Measurements from ENCODE around the gene SMIM9. TPM values are rescaled to one million over a fixed set of nuclear protein-coding genes. Genes with fewer than 3 reads are reported as not detected.
"Not testable (repeated sequence)": the region's sequence is repeated elsewhere in the genome, so short reads cannot be mapped to it uniquely, and the experiment has no call there.

Gene SMIM9
- not detected in 2 replicates for total RNA-seq

DNA sequence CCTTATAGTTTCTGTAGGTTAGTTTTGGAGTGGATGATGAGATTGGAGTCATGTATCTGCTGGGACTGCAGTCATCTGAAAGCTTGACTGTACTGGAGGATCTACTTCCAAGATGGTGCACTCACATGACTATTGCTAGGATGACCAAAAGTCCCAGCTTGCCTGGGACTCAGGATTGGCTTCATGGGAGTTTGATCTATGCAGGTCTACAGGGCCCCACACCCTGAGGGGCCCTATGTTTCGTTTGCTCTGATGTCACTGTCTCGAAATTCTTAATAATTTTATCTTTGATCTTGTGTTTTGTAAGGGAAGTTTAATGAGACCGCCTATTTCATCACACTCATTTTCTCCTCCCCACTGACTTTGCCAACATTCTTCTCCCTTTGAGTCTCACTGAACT, at the start of gene SMIM9:
Gene SMIM9, minus strand, starts transcription at position 101 of the 400 bp plus-strand sequence. CDS start 3,806 bp downstream, outside the sequence.
- DNase-seq, result no peak

DNA sequence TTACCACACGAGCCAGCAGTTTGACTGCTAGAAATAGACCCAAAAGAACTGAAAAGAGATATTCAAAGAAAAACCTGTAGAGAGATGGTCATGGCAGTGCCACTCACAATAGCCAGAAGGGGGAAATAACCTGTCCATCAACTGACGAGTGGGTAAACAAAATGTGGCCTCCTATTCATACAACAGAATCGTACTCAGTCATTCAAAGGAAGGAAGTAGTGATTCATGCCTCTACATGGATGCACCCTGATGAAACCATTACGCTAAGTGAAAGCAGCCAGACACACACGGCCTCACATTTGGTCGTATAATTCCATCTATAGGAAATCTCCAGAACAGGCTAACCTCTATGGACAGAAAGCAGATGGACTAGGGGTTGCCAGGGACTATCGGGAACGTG, 49.6 kb upstream of the SMIM9 start:
- DNase-seq, result not testable (repeated sequence)

GRCh38 chrX:154873329-154873728, 38.9 kb upstream of the SMIM9 start:
- DNase-seq, result no peak

- DNase-seq, result not testable (repeated sequence)
Observed at GRCh38 chrX:154868522-154868921, 34.1 kb upstream of the SMIM9 start.

GRCh38 chrX:154855256-154855655, 20.8 kb upstream of the SMIM9 start:
- no peak for DNase-seq

- DNase-seq, result no peak
Observed at GRCh38 chrX:154850957-154851611, 16.6 kb upstream of the SMIM9 start.

- peak; percentile 73 for DNase-seq
Observed at GRCh38 chrX:154840856-154841255, 6.4 kb upstream of the SMIM9 start.

- no peak for DNase-seq
Observed at GRCh38 chrX:154836163-154836562, 1.7 kb upstream of the SMIM9 start.

GRCh38 chrX:154833746-154834274, 652 bp downstream of the SMIM9 start:
- no peak for DNase-seq

DNA sequence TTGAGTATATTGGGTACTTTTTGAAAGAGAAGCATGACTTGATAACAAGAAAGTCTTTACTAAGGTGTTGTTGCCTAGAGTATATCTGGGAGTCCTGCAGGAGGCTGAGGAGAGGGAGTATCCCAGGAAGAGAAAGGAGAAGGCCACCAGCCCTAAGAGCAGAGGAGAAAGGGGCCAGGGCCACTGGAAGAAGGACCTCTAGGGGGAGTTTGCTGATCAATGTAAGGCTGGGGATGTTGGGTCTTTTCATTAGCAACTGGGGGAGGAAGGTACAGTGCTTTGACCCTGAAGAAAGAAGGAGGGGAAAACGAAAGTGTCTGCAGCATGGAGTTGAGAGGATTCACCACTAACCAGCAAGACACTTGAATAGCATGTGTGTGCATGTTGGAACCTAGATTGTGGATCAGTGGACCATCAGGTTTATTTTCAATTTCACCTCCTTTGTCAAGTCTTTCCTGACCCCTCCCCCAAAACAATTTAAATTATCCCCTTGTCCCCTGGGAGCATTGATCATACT, 4.5 kb downstream of the SMIM9 start:
- no peak for DNase-seq

DNA sequence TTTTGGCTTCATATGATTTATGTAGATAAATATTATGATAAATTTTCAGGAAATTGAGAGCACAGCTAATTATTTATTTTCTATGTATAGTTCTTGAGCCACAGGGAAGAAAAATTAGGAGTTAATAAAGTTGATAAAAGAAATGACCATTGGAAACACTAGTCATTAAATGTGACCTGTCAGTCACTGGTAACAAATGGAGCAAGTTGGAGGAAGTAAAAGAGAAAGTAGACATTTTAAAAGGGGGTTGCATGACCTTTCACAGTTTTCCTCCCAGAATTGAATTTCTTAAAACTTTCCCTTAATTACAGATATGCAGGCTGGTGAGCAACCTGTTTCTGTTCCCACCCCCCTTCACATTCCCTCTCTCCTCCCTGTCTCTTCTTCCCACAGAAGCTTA, 5.3 kb downstream of the SMIM9 start:
- DNase-seq, result no peak

- DNase-seq, result no peak
Observed at GRCh38 chrX:154828016-154828408, 6.5 kb downstream of the SMIM9 start.

- DNase-seq, result no peak
Observed at GRCh38 chrX:154827194-154828015, 7.1 kb downstream of the SMIM9 start.

- DNase-seq, result not testable (repeated sequence)
Observed at GRCh38 chrX:154825586-154825985, 8.9 kb downstream of the SMIM9 start.

DNA sequence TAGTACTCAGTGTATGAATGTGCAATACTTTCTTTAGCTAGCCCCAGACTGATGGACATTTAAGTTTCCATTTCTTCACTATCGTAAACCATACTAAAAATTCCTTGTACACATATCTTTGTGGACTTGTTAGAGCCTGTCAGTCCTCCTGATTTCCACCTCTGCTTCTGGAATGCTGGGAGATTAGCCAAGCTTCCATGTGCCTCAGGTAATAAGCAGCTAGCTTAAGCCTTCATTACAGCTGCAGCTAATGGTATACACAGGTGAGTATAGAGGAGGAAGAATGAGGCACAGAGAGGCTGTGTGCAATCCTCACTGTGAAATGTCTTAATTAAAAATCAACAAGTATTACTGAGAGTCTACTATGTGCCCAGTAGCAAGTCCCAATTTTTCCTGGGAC, 9.8 kb downstream of the SMIM9 start:
- DNase-seq, result no peak

DNA sequence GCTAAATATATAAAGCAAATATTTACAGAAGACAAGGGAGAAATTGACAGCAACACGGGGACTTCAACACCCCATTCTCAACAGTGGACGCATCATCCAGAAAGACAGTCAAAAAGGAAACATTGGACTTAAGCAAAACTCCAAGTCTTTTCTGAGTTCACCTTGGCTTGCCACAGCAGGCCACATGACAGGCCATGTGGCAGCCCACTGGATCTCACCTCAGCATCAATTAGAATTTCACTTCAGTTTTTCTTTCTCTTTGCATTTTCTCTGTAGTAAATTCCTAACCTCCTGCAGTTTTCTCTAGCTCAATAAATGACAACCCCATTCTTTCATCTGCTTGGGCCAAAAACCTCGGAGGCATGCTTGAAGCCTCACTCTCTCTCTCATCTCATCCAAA, 12.4 kb downstream of the SMIM9 start:
- DNase-seq, result no peak

DNA sequence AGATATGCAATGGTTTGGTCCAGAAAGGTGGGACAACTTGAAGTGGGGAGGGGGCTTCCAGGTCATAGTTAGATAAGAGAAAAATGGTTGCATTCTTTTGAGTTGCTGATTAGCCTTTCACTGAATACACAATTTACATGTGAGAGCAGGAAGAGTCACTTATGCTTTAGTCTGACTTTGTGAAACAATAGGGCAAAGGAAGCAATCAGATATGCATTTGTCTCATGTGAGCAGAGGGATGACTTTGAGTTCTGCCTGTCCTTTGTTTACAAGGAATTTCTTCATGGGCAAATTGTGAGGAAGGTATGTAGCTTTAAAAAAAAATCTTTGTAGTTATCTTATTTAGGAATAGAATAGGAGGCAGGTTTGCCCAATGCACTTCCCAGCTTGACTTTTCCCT, 12.9 kb downstream of the SMIM9 start:
- DNase-seq, result no peak

- DNase-seq, result no peak
Observed at GRCh38 chrX:154819771-154820341, 14.6 kb downstream of the SMIM9 start.

DNA sequence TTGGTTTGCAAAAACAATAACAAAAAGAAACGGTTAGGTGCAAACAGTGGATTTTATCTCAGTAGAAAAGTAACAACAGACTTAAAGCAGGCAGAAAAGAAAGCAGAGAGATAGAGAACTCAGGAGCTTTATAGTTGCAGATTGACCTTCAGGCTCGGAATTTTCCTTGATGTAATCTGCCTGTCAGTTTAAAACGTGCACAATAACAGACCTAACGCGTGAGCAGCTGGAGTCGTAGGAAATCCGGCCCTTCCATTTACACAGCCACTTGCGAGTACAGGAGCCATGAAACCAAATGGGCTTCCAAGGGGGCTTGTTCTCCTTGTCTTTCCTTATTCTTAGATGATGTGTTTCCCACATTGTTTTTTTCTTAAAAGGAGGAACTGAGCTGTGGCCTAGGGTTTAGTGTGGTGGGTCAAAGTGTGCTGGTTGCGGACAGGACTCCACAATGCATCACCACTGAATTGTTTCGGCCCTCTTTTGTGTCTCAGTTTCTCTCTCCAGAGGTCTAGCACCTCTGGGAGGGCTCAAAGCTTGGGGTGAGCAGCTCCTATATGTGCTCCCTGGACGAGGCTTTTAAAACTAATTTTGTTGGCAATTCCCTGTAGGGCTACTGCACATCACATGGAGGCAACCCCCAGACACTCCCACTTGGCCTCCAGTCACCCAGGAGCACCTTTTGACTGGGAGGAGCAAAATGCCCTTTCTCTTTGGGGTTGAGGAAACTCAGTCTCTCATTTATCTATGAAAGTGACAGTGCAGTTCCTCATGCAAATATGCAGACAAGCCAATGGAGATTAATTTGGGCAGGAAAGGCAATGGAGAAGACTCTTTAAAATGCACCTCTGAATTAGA, 15.3 kb downstream of the SMIM9 start:
- peak; percentile 44 for DNase-seq

GRCh38 chrX:154817048-154817618, 17.3 kb downstream of the SMIM9 start:
- DNase-seq, result not testable (repeated sequence)

- not testable (repeated sequence) for DNase-seq
Observed at GRCh38 chrX:154816326-154816898, 18.1 kb downstream of the SMIM9 start.
